UCSD-AML1 (cell line): ENCODE results near the gene MICAL2.

Source experiments
- DNase-seq: peaks from one replicate; lab custom pipeline; 2025; ENCODE audit not compliant: unreplicated experiment; lab: John Stamatoyannopoulos, UW

Gene MICAL2

DNA sequence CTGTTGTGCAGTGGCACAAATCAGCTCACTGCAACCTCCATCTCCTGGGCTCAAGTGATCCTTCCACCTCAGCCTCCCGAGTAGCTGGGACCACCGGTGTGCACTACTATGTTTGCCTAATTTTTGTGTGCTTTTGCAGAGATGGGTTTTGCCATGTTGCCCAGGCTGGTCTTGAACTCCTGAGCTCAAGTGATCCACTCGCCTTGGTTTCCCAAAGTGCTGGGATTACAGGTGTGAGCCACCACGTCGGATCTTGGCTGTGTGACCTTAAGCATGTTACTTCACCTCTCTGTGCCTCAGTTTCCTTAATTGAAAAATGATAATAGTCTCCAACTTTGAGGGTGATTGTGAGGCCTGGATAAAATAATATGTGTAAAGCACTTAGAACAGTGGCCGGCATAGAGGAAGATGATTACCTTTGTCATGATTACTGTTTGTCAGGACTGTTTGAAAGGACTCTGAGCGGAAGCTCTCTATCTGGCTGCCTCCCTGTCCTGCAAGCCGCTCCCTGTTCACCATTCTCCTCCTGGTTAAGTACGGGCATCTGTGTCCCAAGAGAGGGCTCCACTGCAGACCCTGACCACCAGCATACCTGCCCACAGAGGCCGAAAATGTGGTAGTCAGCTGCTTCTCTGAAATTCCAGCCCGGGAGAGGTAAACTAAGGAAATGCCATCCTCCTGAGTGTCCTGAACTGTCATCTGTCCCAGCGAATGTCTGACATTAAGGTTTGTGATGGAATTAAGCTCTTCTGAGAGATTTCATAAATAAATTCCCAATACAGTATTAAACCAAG lies 73.6 kb downstream of the MICAL2 start:
- DNase-seq = no peak

- DNase-seq = no peak
Observed at GRCh38 chr11:12184699-12185098, 74.3 kb downstream of the MICAL2 start.

DNA sequence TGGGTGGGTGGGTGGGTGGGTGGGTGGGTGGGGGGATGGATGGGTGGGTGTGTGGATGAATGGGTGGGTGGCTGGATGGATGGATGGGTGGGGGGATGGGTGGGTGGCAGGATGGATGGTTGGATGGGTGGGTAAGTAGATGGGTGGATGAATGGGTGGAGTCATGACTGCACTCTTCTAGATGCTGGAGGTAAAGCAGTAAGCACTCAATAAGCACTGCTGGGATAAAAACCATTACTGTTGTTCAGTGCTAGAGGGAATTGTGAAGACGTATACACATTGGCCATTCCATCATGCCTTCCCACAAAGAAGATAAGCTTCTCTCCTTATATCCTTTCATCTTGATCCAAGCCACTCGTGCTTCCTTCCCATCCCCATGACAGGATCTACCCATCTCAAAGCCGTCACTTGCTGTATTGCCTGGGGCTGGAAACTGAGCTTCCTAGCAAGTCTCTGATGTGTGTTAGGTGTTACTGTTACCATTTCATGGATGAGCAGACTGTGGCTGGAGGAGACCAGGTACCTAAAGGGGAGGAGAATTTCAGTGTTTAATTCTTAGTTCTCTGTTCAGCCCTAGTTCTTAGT lies 74.8 kb downstream of the MICAL2 start:
- no peak for DNase-seq

DNA sequence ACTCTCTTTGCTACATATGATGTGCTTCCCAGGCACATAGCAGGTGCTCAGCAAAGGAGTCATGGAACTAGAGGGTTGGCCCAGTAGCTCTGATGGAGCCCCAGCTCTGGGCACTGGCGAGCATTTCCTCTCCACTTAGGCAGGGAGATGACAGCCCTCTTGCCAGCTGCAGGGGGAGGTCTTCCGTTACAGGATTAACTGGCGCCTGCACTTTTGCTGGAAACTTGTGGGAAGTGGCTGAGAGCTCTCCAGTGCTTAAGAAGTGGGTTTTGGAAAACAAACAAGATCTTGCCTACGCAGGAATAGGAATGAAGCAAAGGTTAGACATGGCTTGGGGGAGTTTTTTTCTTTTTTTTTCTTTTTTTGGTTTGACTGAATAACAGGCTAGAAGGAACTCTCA lies 75.5 kb downstream of the MICAL2 start:
- DNase-seq = peak; percentile 64

DNA sequence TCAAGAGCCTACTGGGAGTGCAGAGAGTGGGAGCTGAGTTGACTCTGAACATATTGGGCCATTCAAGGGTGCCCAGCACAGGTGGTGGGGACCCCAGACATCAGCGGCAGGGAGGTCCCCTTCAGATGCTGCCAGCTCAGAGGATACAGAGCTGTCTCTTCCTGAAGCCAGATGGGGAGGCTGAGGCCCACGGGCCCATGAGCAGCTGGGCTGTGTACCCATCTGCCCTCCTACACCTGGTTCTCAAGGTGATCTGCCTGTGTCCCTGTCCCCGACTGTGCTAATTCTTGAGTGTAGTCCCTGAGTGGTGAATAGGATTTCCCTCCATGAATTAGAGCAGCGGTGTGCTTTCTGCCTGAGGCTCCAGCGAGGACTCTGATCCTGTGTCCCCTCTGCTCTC lies 76.3 kb downstream of the MICAL2 start:
- DNase-seq = no peak

DNA sequence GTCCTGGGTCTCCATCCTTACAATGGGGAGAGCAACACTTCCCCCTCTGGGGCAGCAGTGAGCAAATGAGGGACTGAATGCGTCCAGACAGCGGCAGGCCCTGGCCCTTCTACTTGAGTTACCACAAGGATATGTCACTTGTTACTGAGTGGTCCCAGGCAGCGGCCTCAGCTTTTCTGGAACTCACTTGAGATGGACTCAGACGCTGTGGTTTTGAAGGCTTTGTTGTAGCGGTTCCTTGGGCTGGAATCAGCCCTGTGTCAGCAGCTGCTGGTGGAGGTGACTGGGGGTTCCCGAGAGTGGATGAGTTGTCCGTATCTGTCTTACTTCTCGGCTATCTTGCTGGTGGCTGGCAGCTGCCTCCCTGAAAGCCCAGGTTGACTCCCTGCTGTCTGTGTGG lies 77.0 kb downstream of the MICAL2 start:
- no peak for DNase-seq

- no peak for DNase-seq
Observed at GRCh38 chr11:12188548-12189317, 78.3 kb downstream of the MICAL2 start.

- peak; percentile 77 for DNase-seq
Observed at GRCh38 chr11:12189543-12190235, 79.3 kb downstream of the MICAL2 start.

DNA sequence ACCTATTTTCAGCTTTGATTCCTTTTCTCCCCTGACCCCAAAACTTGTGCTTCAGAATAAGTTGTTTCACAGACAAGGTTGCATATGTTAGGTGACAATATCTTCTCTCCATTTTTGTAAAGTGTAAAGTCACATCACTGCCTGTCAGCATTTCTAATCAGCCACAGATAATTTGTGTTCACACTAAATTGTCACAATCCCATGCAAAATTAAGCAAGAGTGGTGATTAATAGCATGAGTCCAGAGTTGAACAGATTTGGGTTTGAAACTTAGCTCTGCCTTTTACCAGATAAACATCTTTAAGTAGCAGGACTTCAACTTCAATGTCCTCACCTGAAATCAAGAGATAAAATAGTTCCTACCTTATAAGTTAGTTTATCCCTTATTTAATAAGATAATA lies 80.1 kb downstream of the MICAL2 start:
- DNase-seq = no peak

GRCh38 chr11:12192794-12193514 lies 82.6 kb downstream of the MICAL2 start:
- DNase-seq = no peak

GRCh38 chr11:12193515-12194336 lies 83.3 kb downstream of the MICAL2 start:
- DNase-seq = no peak

DNA sequence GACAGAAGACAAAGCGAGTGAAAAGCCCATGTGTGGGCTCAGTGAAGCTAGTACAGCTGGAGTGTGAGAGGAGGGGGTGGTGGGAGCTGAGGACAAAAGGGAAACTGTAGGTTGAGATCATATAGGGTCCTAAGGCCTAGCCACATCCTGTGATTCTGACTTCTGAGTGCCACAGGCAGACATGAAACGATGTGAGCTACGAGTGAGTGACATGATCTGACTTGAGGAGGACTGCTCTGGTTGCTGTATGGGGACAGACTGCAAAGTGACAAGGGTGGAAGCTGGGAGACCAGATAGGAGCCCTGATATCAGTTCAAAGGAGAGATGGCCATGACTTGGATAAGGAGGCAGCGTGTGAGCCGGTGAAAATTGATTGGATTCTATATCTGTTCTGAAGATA lies 85.4 kb downstream of the MICAL2 start:
- peak; percentile 53 for DNase-seq

DNA sequence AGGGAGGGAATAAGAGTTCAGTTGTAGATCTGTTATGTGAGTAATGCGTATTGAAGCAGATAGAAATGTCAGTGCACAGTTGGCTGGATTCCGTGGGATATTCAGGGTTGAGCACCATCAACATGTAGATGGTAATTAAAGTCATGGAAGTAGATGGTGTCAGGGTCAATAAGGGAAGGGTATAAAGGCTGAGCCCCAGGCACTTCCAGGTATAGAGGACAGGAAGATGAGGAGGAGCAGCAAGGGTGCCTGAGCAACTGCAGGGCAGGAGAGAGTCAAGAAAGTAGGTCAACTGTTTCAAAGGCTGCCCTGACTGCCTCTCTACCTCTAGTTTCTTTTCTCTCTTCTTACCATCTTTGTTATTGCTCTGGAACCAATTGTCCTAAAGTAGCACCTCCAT lies 85.9 kb downstream of the MICAL2 start:
- DNase-seq = no peak

DNA sequence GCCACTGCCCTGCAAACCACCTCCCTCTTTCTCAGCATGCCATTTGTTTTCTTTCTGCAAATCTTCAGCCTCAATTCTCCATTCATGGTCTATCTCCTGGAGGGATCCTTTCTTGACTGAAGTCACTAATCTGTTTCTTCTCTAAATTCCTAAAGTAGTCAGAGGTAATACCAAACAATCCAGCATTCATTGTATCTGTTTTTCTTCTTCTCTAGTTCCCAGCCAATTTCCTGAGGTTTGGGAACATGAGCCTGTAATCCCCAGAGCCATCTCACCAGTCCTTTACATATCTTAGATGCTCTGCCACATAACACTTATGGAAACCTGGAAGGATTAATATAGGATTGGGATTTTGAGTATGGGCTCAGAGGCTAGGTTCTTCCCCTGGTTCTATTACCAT lies 86.5 kb downstream of the MICAL2 start:
- DNase-seq = no peak

GRCh38 chr11:12198251-12199222 lies 88.1 kb downstream of the MICAL2 start:
- no peak for DNase-seq

GRCh38 chr11:12199231-12199948 lies 89.0 kb downstream of the MICAL2 start:
- DNase-seq = no peak

DNA sequence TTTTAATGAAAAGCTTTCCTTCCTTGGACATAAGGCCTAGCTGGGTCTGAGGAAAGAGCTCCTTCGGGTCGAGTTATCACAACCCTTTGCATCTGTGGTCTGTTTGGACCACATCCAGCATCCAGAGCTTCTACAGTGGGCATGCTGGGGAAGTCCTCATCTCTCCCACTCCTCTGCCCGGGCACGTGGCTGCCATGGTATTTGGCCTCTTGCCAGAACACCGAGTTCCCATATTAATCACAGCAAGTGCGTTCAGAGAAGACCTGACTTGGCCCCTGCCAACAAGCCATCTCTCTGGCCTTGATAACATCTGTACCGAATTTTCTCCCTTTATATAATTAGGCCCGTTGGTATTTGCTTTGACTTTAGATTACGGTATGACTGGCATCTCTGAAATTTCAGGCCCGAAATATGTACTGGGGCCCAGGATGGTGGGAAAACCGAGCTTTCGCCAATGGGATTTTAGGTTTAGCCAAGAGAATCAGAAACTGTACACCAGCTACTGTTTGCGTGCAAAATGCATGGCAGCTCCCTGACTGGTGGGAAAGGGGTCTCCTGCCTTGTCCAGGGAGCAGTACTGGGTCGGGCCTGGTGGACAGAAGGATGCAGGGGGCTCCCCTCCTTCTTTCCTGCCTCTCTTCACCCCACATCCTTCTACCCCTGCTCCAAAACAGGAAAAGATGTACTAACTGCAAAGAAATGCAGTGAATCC lies 90.0 kb downstream of the MICAL2 start:
- no peak for DNase-seq
